ENCODE data around the gene ARHGAP6.

DNA sequence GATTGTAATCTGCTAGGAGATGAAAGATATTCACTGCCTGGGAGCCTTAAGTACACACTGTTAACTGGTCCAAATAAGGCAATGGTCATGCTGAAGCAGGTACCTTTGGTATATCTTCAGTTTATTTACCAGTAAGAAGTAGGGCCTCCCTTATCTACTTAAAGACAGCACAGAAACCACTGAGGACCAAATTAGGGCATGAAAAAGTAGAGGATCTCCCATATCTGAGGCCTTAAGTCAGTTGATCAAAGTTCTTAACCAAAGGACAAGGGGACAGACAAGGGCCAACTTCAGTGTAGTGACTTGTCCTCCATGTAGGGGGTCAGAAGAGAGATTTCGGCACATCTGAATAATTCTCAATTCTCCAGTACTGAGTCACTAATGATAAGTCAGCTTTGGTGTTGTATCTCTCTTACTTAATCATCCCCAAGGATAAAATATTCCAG is 313.4 kb downstream of the ARHGAP6 start:
- TF ChIP-seq, protein P1, sequence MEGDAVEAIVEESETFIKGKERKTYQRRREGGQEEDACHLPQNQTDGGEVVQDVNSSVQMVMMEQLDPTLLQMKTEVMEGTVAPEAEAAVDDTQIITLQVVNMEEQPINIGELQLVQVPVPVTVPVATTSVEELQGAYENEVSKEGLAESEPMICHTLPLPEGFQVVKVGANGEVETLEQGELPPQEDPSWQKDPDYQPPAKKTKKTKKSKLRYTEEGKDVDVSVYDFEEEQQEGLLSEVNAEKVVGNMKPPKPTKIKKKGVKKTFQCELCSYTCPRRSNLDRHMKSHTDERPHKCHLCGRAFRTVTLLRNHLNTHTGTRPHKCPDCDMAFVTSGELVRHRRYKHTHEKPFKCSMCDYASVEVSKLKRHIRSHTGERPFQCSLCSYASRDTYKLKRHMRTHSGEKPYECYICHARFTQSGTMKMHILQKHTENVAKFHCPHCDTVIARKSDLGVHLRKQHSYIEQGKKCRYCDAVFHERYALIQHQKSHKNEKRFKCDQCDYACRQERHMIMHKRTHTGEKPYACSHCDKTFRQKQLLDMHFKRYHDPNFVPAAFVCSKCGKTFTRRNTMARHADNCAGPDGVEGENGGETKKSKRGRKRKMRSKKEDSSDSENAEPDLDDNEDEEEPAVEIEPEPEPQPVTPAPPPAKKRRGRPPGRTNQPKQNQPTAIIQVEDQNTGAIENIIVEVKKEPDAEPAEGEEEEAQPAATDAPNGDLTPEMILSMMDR (conservative IDR thresholded peaks at IDR 0.05; ENCODE audit: low read depth in 2 of 2): no peak
- no peak for TF ChIP-seq EZH2phosphoT487 (IDR thresholded peaks at IDR 0.05; ENCODE audit: unreplicated experiment)
- no peak for TF ChIP-seq EZH2 (IDR thresholded peaks at IDR 0.05; ENCODE audit: low read depth, unreplicated experiment)
- TF ChIP-seq, protein P2, sequence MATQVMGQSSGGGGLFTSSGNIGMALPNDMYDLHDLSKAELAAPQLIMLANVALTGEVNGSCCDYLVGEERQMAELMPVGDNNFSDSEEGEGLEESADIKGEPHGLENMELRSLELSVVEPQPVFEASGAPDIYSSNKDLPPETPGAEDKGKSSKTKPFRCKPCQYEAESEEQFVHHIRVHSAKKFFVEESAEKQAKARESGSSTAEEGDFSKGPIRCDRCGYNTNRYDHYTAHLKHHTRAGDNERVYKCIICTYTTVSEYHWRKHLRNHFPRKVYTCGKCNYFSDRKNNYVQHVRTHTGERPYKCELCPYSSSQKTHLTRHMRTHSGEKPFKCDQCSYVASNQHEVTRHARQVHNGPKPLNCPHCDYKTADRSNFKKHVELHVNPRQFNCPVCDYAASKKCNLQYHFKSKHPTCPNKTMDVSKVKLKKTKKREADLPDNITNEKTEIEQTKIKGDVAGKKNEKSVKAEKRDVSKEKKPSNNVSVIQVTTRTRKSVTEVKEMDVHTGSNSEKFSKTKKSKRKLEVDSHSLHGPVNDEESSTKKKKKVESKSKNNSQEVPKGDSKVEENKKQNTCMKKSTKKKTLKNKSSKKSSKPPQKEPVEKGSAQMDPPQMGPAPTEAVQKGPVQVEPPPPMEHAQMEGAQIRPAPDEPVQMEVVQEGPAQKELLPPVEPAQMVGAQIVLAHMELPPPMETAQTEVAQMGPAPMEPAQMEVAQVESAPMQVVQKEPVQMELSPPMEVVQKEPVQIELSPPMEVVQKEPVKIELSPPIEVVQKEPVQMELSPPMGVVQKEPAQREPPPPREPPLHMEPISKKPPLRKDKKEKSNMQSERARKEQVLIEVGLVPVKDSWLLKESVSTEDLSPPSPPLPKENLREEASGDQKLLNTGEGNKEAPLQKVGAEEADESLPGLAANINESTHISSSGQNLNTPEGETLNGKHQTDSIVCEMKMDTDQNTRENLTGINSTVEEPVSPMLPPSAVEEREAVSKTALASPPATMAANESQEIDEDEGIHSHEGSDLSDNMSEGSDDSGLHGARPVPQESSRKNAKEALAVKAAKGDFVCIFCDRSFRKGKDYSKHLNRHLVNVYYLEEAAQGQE (IDR thresholded peaks at IDR 0.05; ENCODE audit: unreplicated experiment): no peak
- TF ChIP-seq POLR2AphosphoS5 (IDR thresholded peaks at IDR 0.05; ENCODE audit: low read depth): no peak
- no peak for TF ChIP-seq CREB1 (CRISPR knock-in tag; IDR thresholded peaks at IDR 0.05; ENCODE audit: low read depth)
- TF ChIP-seq, protein P3, sequence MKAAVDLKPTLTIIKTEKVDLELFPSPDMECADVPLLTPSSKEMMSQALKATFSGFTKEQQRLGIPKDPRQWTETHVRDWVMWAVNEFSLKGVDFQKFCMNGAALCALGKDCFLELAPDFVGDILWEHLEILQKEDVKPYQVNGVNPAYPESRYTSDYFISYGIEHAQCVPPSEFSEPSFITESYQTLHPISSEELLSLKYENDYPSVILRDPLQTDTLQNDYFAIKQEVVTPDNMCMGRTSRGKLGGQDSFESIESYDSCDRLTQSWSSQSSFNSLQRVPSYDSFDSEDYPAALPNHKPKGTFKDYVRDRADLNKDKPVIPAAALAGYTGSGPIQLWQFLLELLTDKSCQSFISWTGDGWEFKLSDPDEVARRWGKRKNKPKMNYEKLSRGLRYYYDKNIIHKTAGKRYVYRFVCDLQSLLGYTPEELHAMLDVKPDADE (IDR thresholded peaks at IDR 0.05): no peak
